HG03521 (cell line): Measurements from ENCODE around the gene CNR1.
A peak's percentile ranks its signal among the peaks of the same experiment; 100 is the strongest.

Source experiments
- ATAC-seq: cut with Tn5 transposase; IDR thresholded peaks from one replicate; pipeline ENCODE4 v1.9.1; 2021; ENCODE audit warnings: mild to moderate bottlenecking, moderate library complexity; ENCODE audit not compliant: unreplicated experiment

CNR1 gene

GRCh38 chr6:88144637-88145297, 21.4 kb downstream of the CNR1 start:
- ATAC-seq, result no peak

- no peak for ATAC-seq
These were observed 22.6 kb downstream of the CNR1 start for GRCh38 chr6:88143421-88144157.

GRCh38 chr6:88142297-88142668, 23.9 kb downstream of the CNR1 start:
- no peak for ATAC-seq

- peak; percentile 93 for ATAC-seq
These were observed 24.4 kb downstream of the CNR1 start for GRCh38 chr6:88141561-88142296.

GRCh38 chr6:88137915-88138314, 28.2 kb downstream of the CNR1 start:
- no peak for ATAC-seq

- ATAC-seq, result peak; percentile 68
These were observed 30.5 kb downstream of the CNR1 start for GRCh38 chr6:88135578-88136114.

- ATAC-seq, result no peak
These were observed 31.6 kb downstream of the CNR1 start for GRCh38 chr6:88134575-88134974.

GRCh38 chr6:88133718-88134117, 32.4 kb downstream of the CNR1 start:
- ATAC-seq, result no peak

- ATAC-seq, result no peak
These were observed 41.1 kb downstream of the CNR1 start for GRCh38 chr6:88124925-88125557.

GRCh38 chr6:88120635-88121034, 45.5 kb downstream of the CNR1 start:
- ATAC-seq, result no peak

- no peak for ATAC-seq
These were observed 46.4 kb downstream of the CNR1 start for GRCh38 chr6:88119769-88120168.

- ATAC-seq, result no peak
These were observed 49.9 kb downstream of the CNR1 start for GRCh38 chr6:88116276-88116675.

- ATAC-seq, result no peak
These were observed 50.8 kb downstream of the CNR1 start for GRCh38 chr6:88115307-88115706.

GRCh38 chr6:88114838-88115237, 51.3 kb downstream of the CNR1 start:
- ATAC-seq, result no peak

- ATAC-seq, result no peak
These were observed 54.2 kb downstream of the CNR1 start for GRCh38 chr6:88111991-88112390.

GRCh38 chr6:88107241-88107640, 58.9 kb downstream of the CNR1 start:
- ATAC-seq, result no peak

GRCh38 chr6:88105741-88106340, 60.3 kb downstream of the CNR1 start:
- ATAC-seq, result no peak
